Muscle of arm (tissue), 12 donors: ENCODE measurements around the gene KIRREL3. TPM values are rescaled to one million over a fixed set of nuclear protein-coding genes. Genes with fewer than 3 reads are reported as not detected.

Source experiments
- DNase-seq: peaks from one replicate; pipeline ENCODE4 v3.0.0-alpha.2; 2013
- polyA plus RNA-seq, 12 donors: library from polyadenylated mRNA; unstranded; fragments of 120-200 nt; gene quantifications; one replicate each; pipeline ENCODE4 v1.2.1, GENCODE V29; 2013; ENCODE audit not compliant: insufficient read length in 12 of 12

KIRREL3 gene
- polyA plus RNA-seq, 12 donors = 0.43 to 2.4 (median 1.0) TPM; not detected in 2

DNA sequence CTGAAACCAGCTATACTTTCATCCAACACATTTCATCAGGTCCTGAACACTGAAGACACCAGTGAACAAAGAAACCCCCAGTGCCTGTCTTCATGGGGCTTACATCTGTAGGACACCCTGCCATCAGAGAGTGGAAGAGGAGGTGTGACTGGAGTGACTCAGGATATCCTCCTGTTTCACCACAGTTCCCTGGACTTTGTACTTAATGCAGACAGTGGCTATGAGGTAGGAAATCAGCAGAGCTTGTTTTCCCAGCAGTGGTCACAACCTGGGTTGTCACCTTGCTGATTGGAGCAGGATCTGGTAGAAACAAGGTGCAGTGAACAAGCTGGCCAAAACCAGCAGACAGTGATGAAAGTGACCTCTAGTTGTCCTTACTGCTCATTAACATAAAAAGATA, 128.8 kb downstream of the KIRREL3 start:
- no peak for DNase-seq

DNA sequence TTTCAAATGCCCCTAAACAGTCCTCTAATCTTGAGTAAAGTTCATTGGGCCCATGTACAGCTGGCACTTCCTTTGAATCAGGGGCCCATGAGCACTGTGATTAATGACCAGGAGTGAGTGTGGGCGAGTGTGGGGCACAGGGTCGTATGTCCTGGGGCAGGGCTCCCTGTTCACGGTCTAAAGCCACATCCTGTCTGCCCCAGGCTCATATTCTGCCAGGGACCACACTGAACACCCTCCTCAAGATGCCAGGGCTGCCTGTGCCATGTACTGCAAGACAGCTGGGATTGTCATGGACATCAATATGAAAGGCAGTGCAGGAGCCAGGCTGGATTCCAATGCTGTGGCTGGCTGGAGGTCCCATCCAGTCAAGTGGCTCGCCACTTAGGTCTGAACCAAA, 130.5 kb downstream of the KIRREL3 start:
- DNase-seq = no peak

DNA sequence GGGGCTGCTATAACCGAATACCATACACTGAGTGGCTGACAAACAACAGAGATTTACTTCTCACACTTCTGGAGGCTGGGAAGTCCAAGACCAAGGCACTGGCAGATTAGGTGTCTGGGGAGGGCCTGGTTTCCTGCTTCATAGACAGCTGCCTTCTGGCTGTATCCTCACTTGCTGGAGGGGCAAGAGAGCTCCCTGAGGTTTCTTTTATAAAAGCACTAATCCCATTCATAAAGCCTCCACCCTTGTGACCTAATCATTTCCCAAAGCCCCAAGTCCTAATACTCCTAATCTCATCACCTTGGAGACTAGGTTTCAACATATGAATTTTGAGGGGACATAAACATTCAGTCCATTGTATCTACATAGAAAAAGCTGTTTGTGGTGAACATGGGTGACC, 131.8 kb downstream of the KIRREL3 start:
- DNase-seq = no peak

DNA sequence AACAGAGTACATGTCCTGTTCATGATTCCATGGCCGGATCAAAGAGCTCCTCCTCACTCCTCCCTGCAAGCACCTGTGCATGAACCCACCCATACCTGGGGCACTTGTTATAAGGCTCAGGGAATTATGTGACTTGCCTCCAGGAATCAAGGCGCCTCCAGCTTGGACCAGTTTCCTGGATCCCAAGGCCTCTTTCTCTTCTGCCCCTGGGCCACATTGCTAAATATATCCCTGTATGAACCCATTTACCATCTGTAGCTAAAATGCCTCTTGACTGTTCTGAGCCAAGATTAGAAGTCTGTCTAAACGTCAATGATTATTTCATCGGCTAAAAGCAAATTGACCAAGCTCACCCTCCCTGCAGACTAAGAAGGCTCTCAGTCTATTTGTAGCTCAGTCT, 135.6 kb downstream of the KIRREL3 start:
- no peak for DNase-seq

DNA sequence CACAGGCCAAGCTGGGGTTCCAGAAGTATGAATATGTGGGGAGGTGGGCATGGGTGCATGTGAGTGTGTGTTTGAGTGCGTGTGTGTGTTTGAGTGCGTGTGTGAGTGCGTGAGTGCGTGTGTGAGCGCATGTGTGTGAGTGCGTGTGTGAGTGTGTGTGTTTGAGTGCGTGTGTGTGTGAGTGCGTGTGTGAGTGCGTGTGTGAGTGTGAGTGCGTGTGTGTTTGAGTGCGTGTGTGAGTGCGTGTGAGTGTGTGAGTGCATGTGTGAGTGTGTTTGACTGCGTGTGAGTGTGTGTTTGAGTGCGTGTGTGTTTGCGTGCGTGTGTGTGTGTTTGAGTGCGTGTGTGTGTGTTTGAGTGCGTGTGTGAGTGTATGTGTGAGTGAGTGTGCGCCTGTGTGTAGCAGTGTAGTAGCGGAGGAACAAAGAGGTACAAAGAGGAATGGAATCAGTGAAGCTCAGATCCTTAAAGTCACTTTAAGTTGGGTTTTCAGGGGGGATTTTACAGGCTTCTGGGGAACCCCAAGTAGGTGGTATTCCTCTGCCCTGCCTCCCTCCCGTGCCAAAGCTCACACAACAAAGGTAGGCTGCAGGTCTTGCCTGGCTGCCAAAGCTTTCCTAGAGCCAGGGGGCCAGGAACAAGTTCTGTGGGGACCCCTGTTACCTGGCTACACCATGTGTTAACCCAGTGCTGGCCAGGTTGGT, 137.1 kb downstream of the KIRREL3 start:
- no peak for DNase-seq

DNA sequence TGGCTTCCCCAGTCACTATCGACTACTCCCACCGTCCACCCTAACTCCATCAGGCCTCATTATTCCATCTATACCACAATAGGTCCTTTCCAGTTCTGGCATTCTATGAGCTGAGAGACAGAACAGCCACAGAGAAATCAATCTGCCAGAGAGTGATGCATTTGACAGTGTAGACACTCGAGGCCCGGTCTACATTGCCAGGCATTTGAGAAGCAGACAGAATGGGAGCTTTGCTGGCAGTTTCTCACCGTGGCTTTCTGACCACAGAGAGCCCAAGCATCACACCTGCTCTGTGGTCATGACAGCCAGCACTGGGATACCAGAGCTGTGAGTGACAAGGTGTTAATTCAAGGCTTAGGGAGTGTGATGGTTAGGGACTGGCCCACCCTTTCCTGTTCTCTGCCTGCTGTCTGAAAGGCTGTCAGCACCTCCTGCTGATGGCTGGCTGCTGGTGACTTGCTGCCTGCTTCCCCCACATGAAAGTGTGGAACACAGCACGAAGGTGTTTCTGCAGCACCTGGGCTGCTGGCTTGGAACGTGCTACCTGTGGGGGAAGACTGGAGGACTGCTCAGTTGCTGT, 137.8 kb downstream of the KIRREL3 start:
- no peak for DNase-seq

DNA sequence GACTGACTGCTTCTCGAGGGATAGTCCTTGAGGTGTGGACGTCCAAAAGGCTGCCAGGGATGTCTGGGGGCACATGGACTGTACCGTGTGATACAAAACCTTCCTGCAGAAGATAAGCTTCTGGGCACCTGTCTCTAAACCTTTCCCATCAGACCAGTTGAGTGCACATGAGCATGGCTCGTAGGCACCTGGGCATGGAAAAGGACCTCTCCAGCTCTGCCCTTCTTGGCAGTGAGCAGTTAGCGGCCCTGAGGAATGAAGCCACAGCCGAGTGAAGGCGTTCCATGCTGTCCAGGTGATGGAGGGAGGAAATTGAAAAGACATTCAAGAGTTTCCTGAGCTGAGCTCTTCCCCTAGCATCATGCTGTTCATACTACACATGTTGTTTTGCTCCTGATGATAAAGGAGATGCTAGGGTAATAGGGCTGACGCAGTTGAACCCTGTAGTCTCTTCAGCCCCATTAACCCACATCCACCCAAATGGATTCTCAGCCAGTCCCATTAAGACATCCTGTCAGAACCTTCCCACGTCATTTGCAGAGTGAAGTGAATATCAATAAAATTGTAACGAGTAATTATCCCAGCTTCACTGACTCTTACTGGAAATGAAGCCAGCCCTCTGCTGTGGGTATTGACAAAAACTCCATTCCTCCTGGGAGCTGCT, 138.6 kb downstream of the KIRREL3 start:
- DNase-seq = no peak

DNA sequence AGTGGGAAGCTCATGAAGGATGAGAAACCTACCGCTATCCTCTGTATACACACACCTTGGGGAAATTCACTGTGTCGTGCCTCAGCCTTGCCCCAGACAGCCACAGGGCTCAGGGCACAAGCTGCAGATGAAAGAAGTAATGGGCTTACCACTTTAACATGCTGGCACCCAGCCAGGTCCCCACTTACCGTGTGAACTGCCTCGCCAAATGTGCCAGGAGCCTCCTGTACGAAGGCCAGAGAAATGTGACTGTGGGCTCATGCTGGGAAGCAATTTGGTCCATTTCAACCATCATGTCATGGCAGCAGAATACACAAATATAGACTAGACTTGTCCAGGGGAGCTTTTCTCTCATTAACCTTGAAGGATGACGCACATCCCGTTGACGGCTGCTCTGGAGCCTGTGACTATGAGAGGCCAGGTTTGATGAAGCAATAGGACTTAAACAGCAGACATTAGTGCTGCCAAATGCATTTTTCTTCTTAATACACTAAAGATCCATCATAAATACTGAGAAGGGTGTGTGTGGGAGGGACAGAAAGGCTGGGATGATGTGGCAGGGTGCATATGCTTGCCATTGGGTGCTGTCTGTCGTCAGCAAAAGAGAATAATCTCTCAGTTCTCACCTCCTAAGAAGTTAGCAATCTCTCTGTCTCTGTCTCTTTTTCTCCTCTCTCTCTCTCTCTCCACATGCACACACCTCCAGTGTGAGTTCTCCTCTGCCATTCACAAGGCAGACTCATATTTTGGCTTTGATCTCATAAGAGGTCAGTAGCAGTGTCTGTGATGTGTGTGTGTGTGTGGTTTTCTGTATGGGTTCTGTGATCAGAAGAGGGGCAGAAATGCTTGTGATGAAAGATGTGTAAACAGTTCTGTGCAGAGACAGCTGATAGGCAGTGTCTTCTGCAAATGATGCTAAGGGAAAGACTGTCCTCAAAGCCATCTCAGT, 142.4 kb downstream of the KIRREL3 start:
- DNase-seq = no peak

DNA sequence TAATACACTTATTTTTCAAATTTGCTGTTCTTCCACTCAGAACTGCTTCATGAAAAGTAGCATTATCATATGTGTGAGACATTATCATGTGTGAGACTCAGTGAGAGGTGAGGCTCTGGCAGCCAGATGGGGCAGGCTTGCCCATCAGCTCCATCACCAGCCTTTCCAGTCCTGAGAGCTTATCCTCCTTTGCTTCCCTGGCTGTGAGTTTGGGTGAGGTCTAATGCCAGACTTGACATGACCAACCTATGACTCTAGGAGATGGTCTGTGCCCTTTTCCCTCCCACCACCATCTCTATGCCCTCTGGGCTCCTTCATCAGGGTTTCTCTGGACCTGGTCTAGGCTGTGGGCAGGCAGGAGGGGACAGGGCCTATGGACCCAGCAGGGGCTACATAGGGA, 145.0 kb downstream of the KIRREL3 start:
- no peak for DNase-seq

DNA sequence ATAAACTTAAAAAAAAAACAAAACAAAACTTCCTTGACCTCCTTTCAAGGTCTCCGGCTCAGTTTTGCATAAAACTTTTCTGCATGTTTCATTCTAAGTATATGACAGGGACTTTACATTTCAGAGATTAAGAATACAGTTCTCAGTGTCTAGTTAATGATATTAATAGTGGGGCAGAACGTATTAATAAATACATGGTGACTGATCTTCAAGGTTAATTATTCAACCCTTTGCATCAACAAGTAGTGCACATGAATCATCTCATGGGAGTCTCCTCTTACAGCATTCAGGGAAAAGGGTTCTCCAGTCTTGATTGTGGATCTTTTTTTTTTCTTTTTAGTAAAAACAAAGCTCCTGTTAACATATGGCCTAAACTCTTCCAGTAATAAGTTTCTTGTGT, 146.8 kb downstream of the KIRREL3 start:
- DNase-seq = no peak

DNA sequence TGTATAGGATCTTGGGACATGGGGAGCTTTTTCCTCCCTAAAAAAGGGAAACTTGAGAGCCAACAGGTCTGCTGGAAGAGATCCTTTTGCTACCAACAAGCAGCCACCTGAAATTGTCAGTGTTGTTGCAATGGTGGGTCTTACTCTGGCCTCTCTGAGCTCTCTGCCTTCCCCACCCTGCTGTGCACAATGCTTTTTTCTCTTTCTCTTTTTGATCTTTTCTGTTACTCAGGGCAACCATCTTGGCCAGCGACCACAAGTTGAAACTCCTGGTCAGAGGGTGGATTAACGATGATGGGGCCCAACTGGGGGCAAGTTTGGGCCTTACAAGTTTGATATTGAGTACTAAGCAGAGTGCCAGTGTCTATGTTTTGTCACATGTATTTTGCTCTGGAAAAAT, 155.8 kb downstream of the KIRREL3 start:
- no peak for DNase-seq

DNA sequence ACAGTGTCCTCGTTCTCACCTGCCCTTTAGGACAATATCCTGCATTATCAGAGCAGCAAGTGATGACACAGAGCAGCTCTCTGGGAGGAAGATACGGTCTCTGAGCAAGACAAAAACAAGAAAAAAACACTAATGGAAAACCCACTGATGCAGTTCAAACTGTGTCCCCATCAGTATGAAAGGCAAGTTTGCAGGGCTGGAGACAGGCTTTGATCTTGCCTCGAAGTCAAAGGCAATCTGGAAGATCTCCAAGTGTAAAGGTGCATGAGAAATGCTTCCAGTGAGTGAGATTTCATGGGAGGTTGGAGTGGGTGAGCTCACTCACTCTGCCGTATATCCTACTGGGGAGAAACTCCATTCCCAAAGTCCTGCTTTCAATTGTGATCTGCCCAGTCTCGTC, 157.5 kb downstream of the KIRREL3 start:
- DNase-seq = no peak

DNA sequence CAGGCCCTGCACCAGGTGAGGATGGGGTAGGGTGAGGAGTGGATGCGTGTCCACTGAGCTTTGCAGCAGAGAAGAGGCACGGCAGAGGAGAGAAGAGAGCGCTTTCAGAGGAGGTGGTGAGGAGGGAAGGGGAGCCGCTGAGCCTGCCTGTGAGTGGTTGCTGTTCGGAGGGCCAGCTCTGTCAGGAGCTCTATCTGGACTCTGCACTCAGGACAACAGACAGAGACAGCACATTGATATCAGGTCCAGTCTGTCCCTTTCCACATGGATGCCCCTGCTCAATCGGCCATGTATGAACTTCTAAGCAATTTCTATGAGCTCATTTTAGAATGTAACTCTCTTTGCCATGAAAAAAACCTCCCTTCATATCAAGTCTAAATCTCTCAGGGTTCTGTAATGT, 158.6 kb downstream of the KIRREL3 start:
- DNase-seq = no peak

DNA sequence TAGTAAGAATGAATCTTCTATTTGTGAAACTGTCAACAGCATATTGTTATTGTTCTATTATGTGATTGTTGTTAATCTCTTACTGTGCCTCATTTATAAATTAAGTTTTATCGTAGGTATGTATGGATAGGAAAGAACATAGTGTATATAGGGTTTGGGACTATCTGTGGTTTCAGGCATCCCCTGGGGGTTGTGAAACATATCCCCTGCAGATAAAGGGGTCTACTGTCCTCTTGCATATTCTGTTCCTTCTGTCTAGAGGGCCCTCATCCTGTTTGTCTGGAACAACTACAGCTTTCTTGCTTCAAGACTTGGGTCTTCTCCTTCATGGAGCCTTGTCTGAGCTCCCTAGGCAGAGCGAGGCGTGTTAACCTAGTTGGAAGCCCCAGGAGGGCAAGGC, 159.6 kb downstream of the KIRREL3 start:
- DNase-seq = no peak

DNA sequence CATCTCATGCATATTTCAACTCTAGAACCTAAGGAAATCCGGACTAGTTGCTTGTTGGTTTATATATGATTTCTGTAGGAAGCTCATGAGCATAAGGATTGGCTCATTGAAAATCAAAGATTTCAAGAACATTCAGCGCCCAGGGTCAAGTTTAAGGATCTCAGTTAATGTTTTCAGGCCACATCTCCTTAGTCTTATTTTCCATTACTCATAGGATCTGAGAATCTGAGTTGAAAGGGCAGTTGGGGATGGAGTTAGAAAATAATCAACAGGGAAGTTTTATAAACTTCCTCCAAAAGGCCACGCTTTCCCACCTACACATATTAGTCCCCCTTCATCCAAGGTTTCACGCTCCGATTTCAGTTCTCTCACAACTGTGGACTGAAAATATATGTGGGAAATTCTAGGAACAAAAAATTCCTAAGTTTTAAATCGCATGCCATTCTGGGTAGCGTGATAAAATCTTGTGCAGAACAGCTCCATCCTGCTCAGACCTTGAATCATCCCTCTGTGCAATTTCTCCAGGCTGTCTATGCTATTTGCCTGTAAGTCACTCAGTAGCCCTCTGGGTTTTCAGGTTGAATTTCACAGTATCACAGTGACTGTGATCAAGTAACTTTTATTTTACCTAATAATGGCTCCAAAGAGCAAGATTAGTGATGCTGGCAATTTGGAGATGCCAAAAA, 160.2 kb downstream of the KIRREL3 start:
- no peak for DNase-seq

DNA sequence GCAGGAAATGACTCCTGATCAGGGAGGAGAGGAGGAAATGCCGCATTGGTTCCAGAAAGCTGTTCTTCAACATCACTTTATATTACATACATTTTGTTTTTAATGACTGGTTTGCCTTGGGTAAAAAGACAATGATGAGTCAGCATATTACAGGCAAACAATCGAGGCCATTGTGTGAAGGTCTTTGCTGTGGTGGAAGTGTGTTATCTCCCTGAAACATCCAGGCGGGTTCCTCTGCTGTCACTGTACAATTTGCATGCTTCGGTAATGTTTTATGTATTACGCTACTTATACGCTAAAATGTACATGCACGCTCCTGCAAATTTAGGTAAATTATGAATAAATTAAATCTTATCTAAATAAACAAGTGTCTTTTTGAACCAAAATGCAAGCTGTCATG, 161.1 kb downstream of the KIRREL3 start:
- no peak for DNase-seq

DNA sequence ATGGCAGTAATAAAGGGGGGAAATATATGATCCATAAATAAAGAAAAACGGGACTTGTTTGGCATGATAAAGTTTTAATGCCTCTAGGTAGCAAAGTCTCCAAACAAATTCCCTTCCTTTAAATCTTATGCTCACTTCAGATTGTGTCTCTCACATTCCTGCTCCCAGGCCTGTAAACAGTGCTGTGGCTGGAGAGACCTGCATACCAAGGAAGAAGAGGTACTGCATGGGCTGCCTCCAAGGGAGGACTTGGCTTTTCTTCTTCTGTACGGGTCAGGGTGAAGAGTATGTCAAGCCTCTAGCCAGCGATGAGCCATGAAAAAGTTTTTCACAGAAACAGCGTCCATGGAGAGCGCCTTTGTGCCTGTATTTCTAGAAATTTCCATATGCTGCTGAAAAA, 161.8 kb downstream of the KIRREL3 start:
- DNase-seq = no peak

DNA sequence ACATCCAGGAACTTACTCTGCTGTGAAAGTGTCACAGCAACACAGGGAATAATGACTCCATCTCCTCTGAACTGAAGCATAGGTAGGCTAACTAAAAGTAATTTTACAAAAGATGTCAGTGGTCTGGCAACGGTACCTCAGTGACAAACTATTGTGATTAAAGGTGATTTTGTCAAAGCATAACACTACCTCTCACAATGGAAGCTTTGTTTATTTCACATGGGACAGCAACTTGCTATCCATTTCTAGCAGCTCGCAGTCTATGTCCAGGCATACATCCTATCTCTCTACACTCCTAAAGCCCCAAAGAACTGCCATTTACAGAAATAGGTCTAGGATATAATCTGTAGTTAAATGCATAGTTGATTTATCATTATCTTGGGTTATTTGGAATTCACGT, 163.0 kb downstream of the KIRREL3 start:
- no peak for DNase-seq

DNA sequence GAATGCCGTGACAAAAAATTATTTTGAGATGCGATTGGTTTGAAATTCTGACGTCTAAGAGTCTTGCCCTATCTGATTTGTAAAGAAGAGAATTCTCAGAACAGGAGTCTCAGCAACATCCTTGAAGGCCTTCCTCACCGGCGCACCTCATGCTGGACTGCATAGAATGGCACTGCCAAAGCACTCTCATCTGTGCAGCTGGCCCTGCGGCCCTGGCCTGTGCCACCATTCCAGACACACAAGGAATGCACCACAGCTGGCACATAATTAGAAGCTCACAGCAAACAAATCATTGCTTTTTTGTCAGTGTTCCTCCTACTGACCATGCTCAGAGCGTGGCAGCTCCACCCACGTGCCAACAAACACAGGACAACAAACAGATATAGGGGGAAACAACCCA, 166.0 kb downstream of the KIRREL3 start:
- DNase-seq = no peak

DNA sequence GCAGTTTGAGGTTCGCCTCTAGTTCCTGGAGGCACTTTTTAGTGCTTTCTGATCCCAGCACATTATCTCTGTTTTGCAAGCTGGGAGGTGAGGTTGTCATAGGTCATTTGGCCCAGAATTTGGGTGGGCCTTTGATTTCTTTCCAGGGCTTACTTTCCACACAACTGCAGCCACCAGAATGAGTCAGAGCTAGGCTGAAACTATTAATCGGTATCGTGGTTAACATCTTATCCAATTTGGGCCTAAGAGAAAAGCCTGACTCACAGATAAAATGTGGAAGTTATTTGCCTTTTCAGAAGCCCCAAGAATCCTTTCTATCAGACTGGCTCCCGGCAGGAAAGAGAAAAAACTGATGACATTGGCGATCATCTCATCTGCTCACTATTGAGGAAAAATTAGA, 166.4 kb downstream of the KIRREL3 start:
- DNase-seq = peak; percentile 10

DNA sequence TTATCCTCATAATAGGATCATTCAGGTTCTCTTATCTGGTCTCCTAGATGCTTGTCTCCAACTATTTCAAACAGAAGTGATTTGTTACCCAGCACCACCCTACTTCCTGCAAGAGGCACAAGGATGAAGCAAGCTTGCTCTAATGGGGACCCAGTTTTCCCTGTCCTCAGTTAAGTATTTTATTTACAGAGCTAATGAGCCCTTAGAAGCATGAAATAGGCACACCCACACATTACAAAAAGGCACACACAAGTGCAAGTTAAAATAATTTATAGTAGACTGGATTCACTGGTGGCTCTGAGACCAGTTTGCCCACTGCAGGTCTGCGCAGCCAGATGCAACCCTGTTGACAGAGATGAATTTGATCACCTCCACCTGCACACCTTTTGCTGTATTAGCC, 167.5 kb downstream of the KIRREL3 start:
- no peak for DNase-seq

DNA sequence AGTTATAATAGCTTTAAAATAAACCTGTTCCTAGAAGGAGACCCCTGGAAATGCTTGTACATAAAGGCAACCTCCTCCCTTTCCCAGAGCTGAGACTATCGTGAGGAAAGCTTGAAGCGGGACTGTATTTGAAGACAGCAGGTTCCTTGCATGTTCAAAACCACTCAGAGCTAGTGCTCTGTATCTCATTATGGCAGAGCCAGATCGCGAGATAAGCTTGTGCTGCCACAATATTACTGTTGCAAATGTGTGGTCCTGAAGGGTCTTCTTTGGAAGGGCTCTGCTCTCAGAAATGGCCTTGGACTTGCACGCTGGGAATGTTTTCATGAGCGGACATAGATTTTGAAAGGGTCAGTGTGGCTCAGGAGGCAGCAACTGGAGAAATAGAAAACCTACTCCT, 168.2 kb downstream of the KIRREL3 start:
- no peak for DNase-seq
